GM19324 (cell line): ENCODE measurements around the gene SCPEP1.
"Not testable (repeated sequence)": the region's sequence is repeated elsewhere in the genome, so short reads cannot be mapped to it uniquely, and the experiment has no call there.

ENCODE experiments used
- ATAC-seq: cut with Tn5 transposase; IDR thresholded peaks from one replicate; pipeline ENCODE4 v1.9.1; 2021; ENCODE audit warnings: mild to moderate bottlenecking, moderate library complexity; ENCODE audit not compliant: unreplicated experiment, low FRiP score

SCPEP1 gene, protein sequence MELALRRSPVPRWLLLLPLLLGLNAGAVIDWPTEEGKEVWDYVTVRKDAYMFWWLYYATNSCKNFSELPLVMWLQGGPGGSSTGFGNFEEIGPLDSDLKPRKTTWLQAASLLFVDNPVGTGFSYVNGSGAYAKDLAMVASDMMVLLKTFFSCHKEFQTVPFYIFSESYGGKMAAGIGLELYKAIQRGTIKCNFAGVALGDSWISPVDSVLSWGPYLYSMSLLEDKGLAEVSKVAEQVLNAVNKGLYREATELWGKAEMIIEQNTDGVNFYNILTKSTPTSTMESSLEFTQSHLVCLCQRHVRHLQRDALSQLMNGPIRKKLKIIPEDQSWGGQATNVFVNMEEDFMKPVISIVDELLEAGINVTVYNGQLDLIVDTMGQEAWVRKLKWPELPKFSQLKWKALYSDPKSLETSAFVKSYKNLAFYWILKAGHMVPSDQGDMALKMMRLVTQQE

DNA sequence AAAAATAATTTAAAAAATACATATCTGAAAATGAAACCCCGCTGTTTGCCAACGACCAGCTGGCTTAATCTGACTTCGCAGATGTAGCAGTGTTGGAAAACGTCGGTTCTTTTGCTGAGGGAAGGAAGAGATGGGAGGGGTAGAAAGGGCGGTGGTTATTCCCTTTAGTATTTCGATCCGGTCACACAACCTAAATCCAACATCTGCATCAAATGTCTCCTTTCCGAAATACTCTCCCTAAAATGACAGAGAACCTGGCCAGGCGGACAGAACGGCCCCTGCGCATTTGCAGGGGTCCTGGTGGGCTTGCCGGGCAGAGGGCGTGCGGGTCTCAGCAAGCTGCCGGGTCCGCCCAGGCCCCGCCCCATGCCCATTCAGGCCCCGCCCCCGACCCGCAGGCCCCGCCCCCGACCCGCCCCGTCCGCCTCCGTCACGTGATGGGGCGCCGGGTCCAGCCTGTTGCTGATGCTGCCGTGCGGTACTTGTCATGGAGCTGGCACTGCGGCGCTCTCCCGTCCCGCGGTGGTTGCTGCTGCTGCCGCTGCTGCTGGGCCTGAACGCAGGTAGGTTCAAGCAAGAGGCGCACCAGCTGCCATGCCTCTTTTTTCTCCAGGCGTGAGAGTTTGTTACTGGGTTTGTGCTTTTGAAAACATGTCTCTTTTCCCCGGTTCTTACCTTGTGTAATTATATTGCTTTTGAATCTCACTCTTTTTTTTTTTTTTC, at the start of gene SCPEP1:
TSS of gene SCPEP1 (plus strand) at position 459 of the 723 bp plus-strand sequence. CDS start at position 488, 29 bp downstream.
- ATAC-seq: peak; percentile 71

GRCh38 chr17:56928586-56928985, 49.3 kb upstream of the SCPEP1 start:
- no peak for ATAC-seq

DNA sequence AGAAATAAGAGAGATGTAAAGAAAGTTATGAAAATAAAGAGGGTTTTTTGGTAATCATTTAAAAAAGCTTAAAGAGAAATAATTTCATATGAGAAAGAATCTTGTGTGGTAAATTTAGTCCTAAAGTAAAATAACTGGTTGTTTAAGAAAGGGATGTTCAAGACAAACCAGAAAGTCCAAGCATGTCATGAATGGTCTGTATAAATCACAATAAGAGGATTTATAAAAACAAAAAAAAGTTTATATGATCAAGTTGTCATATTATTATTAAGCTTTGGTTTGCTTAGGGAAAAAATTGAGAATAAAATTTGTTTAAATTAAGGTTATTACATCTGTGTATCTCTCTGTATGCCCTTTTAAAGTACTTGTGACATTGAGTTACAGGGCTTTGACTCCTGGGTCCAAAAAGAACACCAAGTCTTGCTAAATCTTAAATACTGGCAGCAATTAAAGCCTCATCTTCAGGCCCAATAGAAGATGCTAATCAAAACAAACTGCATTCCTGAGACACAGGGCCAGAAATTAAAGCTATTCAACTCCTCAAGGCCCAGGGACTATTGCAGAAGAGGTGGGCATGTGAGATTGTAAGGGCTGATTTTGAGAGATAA, 48.5 kb upstream of the SCPEP1 start:
- no peak for ATAC-seq

DNA sequence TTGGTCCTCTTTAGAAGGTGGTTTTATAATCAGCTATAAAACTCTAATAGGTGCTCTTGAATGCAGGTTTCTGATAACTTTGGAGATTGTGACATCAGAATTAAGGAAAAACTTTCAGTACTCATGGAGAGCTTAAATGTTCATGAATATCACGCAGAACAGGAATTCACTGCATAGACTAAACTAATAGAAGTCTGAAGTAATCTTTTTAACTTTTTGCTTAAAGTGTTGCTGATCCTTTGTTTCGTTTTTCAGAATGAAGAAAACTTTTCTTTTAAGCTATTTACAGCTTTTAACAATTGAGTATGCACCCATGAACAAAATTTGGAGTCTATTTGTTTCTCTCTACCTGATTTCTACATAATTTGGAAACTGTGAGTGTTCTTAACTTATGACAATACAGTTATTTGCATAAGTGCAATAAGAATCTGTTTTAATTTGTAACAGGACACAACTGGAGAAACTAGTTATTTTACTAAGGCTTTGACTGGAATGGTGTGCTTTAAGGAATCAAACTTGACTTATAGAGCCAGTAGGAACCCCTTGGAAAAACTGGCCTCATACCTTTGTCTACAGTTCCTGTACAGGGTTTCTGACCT, 47.1 kb upstream of the SCPEP1 start:
- no peak for ATAC-seq

- ATAC-seq: no peak
These were observed 44.7 kb upstream of the SCPEP1 start for GRCh38 chr17:56933151-56933745.

DNA sequence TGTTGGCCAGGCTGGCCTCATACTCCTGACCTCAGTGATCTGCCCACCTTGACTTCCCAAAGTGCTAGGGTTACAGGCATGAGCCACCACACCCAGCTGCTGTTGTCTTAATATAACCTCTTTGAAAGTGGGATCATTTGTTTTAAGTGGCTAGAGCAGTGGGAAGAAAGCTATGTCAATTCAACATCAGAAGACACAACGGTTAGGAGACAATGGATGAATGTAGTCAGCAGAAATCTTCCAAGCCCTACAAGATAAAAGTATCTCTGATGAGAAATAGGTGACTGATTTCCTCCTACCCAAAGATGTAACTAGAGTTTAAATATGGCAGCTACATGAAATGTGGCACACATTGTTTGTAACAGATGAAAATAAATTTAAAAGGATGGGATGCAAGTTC, 44.1 kb upstream of the SCPEP1 start:
- no peak for ATAC-seq

GRCh38 chr17:56934280-56934679, 43.7 kb upstream of the SCPEP1 start:
- no peak for ATAC-seq

- no peak for ATAC-seq
These were observed 42.5 kb upstream of the SCPEP1 start for GRCh38 chr17:56935461-56935860.

DNA sequence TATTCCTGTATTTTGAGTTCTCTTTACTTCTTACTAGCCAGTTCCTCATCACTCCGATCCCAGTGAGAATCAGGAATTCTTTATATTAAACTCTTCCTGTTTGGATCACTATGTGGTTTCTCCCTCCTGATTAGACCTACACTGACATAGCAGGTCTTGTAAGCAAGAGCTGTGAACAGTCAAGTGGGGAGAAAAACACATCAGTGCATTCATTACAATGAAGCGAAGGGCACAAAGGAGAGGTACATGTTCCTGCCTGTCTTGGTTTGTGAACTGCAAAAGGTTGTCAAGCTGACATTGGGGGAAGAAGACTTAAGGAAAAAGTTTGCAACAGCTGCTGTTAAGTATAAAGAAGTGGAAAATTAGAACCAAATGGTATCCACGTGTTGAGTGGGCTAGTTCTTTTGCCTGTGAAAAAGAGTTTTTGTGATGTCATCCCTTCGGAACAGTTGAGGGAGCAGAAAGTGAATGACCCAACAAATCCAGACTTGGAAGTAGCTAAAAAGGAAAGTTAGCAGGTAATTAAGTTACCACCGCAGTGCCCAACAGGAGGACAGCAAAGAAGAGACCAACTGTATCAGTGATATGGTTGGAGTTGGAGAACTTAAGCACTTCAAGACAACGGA, 41.1 kb upstream of the SCPEP1 start:
- ATAC-seq: no peak

DNA sequence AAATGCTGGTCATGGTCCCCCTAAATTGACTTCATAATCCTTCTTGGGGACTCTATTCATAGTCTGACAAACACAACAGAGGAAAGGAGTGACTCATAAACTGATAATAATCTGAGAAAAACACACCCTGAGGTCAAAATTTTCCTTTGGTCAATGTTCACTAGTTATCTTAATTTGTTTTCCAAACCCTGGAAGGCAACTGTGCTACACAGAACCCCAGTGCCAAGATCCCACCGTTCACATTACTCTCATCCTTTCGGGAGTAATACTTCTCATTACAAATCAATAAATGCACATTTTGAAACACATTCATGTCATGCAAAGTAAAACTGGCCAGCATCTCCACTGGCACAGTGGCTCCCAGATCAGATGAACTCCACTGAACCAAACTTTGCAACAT, 40.2 kb upstream of the SCPEP1 start:
- ATAC-seq: no peak

DNA sequence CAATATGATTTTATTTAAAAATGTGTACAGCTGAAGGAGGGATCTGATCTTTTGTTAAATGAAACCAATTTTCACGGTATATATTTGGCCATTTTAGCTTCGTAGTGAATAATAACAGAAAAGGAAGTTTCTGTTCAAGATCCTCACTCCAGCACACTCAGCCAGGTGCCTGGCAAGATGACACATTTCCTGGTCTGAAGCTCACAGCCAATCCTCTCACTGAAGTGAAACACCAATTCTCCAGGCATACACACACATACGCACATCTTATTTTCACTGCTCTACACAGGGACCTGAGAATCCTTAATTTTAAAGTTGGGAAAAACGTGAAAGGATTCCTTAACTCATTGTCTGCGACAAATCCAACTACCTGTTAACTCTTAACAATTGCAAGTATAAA, 39.7 kb upstream of the SCPEP1 start:
- ATAC-seq: not testable (repeated sequence)

DNA sequence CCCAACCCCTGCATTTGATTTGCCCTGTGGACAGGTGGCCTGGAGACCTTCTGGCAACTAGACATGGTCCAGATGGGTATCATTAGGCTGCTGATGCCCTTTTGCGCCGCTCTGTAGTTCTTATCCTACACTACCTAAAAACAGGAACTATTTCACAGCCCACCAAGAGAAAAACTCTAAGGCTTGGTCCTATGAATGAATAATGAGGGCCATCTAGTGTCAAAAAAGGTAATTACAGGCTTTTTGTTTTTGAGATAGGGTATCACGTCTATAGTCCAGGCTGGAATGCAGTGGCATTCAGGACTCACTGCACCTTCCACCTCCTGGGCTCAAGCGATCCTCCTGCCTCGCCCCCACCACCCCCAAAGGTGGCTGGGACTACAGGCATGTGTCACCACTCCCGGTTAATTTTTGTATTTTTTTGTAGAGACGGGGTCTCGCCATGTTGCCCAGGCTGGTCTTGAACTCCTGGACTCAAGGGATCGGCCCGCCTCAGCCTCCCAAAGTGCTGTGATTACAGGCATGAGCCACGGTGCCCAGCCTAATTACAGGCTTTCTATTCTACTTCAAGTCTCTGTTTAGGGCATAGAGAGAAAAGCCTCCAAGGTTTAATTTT, 38.0 kb upstream of the SCPEP1 start:
- no peak for ATAC-seq

DNA sequence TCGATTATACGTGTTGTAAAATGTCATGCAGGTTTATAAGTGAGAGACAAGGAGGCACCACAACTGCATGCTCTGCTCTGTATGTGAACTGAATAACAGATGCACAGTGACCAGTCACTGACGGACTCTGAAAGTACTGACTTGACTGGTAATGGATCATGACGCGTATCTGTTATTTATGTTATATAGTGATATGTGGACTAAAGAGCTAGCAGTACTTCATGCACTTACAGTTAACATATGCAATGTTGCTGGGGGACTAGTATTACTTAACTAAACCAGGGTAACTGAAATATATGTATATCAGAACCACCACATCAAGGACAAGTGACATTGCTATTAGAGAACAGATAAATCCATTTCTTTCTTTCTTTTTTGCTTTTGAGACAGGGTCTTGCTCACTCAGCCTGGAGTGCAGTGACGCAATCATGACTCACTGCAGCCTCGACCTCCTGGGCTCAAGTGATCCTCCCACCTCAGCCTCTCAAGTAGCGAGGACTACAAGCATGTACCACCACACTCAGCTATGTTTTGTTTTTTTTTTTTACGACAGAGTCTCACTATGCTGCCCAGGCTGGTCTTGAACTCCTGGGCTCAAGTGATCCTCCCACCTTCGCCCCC, 34.3 kb upstream of the SCPEP1 start:
- ATAC-seq: no peak

- ATAC-seq: no peak
These were observed 31.9 kb upstream of the SCPEP1 start for GRCh38 chr17:56945938-56946505.

GRCh38 chr17:56947741-56948140, 30.2 kb upstream of the SCPEP1 start:
- no peak for ATAC-seq

DNA sequence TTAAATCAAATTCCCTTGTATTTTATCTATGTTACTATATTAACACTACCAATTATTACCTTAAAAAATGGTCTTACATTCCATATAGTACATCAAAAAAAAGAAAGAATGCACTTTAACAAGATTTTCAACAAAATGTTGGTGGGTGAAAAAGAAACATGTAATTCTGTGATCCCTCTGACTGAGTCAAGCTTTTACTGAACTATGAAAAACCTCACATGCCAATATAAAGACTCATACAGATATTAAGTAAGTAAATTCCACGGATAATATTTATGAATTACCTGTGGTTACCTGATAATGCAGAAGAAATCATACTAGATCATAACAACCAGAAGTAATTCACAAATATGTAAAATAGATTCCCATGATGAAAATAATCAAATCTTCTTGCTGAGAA, 29.4 kb upstream of the SCPEP1 start:
- ATAC-seq: no peak

DNA sequence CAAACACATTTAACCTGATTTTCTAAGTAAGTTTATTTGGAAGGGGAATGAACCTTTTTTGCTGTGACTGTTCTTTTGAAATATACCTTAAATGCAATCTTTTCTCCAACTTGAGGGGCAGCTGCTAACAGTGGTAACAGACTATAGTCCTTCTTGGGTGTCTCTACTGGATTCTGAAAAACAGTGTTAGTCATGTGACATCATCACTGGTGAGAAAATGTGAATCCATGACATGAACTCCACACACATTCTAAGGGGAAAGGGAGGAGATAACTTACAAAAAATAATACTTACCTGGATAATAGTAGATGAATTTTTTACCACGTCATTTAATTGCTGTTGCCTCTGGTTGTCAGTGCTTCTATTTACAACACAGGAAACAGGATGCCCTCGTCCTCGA, 28.3 kb upstream of the SCPEP1 start:
- ATAC-seq: no peak

DNA sequence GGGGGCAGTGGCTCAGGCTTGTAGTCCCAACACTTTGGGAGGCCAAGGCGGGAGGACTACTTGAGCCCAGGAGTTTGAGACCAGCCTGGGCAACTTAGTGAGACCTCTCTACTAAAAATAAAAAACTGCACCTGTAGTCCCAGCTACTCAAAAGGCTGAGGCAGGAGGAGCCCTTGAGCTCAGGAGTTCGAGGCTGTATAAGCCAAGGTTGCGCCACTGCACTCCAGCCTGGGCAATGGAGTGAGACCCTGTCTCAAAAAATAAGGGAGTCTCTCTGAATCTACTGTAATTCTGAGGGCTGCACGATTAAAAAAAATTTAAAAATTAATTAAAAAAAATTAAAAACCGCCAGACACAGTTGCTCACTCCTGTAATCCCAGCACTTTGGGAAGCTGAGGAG, 20.9 kb upstream of the SCPEP1 start:
- ATAC-seq: no peak
